Uterus (tissue), 4 donors: ENCODE results near the gene NFE2L3. TPM values are rescaled to one million over a fixed set of nuclear protein-coding genes. Genes with fewer than 3 reads are reported as not detected.

Source experiments
- DNase-seq, 2 donors: peaks; one replicate each; pipeline ENCODE4 v3.0.0-alpha.2; 2019 to 2020
- H3K27ac ChIP-seq, 2 donors: fragments of 200-600 bp; sonication (generic); 1 replicate in 1 of 2; 2 replicates in 1 of 2; pipeline ENCODE4 v1.5.1; 2016 to 2018
- H3K27me3 ChIP-seq, 2 donors: fragments of 200-600 bp; sonication (generic); one replicate each; pipeline ENCODE4 v1.5.1; 2018 to 2019; ENCODE audit warnings: control low read depth in 1 of 2
- H3K36me3 ChIP-seq, 2 donors: fragments of 200-600 bp; sonication (generic); one replicate each; pipeline ENCODE4 v1.5.1; 2019; ENCODE audit warnings: control low read depth in 1 of 2
- H3K4me1 ChIP-seq, 2 donors: fragments of 200-600 bp; sonication (generic); one replicate each; pipeline ENCODE4 v1.5.1; 2018 to 2019; ENCODE audit warnings: control low read depth in 1 of 2
- H3K4me3 ChIP-seq, 2 donors: fragments of 200-600 bp; sonication (generic); 1 replicate in 1 of 2; 2 replicates in 1 of 2; pipeline ENCODE4 v1.5.1; 2018 to 2019; ENCODE audit warnings: mild to moderate bottlenecking in 1 of 2
- H3K9me3 ChIP-seq, 2 donors: fragments of 200-600 bp; sonication (generic); one replicate each; pipeline ENCODE4 v1.5.1; 2019; ENCODE audit warnings: control low read depth in 1 of 2
- CTCF ChIP-seq, 4 experiments: fragments of 200-600 bp in 2 of 4; fragments of 450-650 bp in 2 of 4; sonication (generic) in 2 of 4; IDR thresholded peaks; one replicate each; pipeline ENCODE4 v1.5.1; 2016 to 2019; ENCODE audit warnings: antibody characterized with exemption in 4 of 4, mild to moderate bottlenecking in 2 of 4, moderate library complexity in 1 of 4
- POLR2A ChIP-seq, 2 donors: fragments of 450-650 bp; IDR thresholded peaks; one replicate each; pipeline ENCODE4 v1.6.1; 2016; ENCODE audit warnings: antibody characterized with exemption in 2 of 2, mild to moderate bottlenecking in 1 of 2, moderate library complexity in 1 of 2
- intact Hi-C: fragments of 100-400 bp; cut with DNase I; formaldehyde crosslinking; loops from one replicate; pipeline ENCODE4 v1.15.1; 2023; ENCODE audit warnings: low total_unique reads
- total RNA-seq, 4 donors: library from RNA; depleted of rRNA in 3 of 4; stranded (reverse); fragments of >200 nt in 3 of 4; gene quantifications; one replicate each; pipeline versions ENCODE4 v1.1.0 to v1.2.4, GENCODE V29; 2014 to 2023
- donor health status: DM: yes; HTN: yes; CAD: no.

NFE2L3 gene
- total RNA-seq, 4 donors from 2014 or later = 3.6 to 6.2 (median 4.1) TPM; not detected in 1

- peak overlapping the region in 1 of 2 donors; percentile 6 for H3K27ac ChIP-seq
- H3K36me3 ChIP-seq = no peaks in the 10 kb centered on the region
- intact Hi-C loops = no loop called here
Observed at GRCh38 chr7:26187380-26188205, 35.6 kb downstream of the NFE2L3 start.

GRCh38 chr7:26188206-26188956 is 36.4 kb downstream of the NFE2L3 start:
- TF ChIP-seq POLR2A (IDR thresholded peaks at IDR 0.05) (no peak), CTCF (IDR thresholded peaks at IDR 0.05) (no peak)
- intact Hi-C loops = no loop called here
- H3K4me1 ChIP-seq = peaks cover under 1 to 7% of the 10 kb centered on the region in 2 donors
- no peaks in the 10 kb centered on the region for H3K9me3 ChIP-seq
- no peaks in the 10 kb centered on the region for H3K36me3 ChIP-seq
- no peaks in the 10 kb centered on the region for H3K27me3 ChIP-seq
- DNase-seq = no peak
- no peak overlapping the region for H3K27ac ChIP-seq
- no peak overlapping the region for H3K4me3 ChIP-seq

More at GRCh38 chr7:26187380-26188205, 35.6 kb downstream of the NFE2L3 start:
- no peaks in the 10 kb centered on the region for H3K27me3 ChIP-seq
- H3K9me3 ChIP-seq = no peaks in the 10 kb centered on the region
- no peak for DNase-seq
- no peak for TF ChIP-seq POLR2A (IDR thresholded peaks at IDR 0.05)
- no peak for TF ChIP-seq CTCF (IDR thresholded peaks at IDR 0.05)
- H3K4me1 ChIP-seq = peaks cover 0 to 7% of the 10 kb centered on the region in 2 donors
- H3K4me3 ChIP-seq = no peak overlapping the region

GRCh38 chr7:26188957-26189541 is 37.1 kb downstream of the NFE2L3 start:
- no peaks in the 10 kb centered on the region for H3K9me3 ChIP-seq
- intact Hi-C loops = no loop called here
- H3K36me3 ChIP-seq = no peaks in the 10 kb centered on the region
- no peak overlapping the region for H3K4me3 ChIP-seq
- DNase-seq = no peak
- no peak overlapping the region for H3K27ac ChIP-seq
- no peaks in the 10 kb centered on the region for H3K27me3 ChIP-seq
- TF ChIP-seq CTCF (IDR thresholded peaks at IDR 0.05) = no peak
- no peak for TF ChIP-seq POLR2A (IDR thresholded peaks at IDR 0.05)
- H3K4me1 ChIP-seq = peaks cover 6 to 7% of the 10 kb centered on the region in 2 donors

GRCh38 chr7:26189697-26190096 is 37.7 kb downstream of the NFE2L3 start:
- Histone ChIP-seq H3K27me3 (no peaks in the 10 kb centered on the region), H3K4me1 (peaks cover 6 to 7% of the 10 kb centered on the region in 2 donors), H3K9me3 (no peaks in the 10 kb centered on the region), H3K4me3 (no peak overlapping the region), H3K36me3 (no peaks in the 10 kb centered on the region), H3K27ac (no peak overlapping the region)
- intact Hi-C loops = no loop called here
- DNase-seq = no peak
- no peak for TF ChIP-seq CTCF (IDR thresholded peaks at IDR 0.05)
- TF ChIP-seq POLR2A (IDR thresholded peaks at IDR 0.05) = no peak
